GM23338 (cell line): ENCODE data around the gene SLC23A2. TPM values are rescaled to one million over a fixed set of nuclear protein-coding genes. Genes with fewer than 3 reads are reported as not detected.

Source experiments
- ATAC-seq: fragments of 200-7000 bp; cut with Tn5 transposase; 3 replicates; pipeline ENCODE4 v1.9.1; 2020
- DNase-seq: peaks from one replicate; pipeline ENCODE4 v3.0.0-alpha.2; 2015; ENCODE audit warnings: low spot score
- H2AFZ ChIP-seq: fragments of 200-600 bp; sonication (generic); 2 replicates; pipeline ENCODE4 v1.8.0; 2016; ENCODE audit warnings: antibody characterized with exemption, mild to moderate bottlenecking, moderate library complexity
- H3F3A ChIP-seq: fragments of 200-600 bp; sonication (generic); replicated peaks from 2 replicates; pipeline ENCODE4 v1.8.0; 2017; ENCODE audit warnings: antibody characterized with exemption, mixed run types, low read depth
- H3K27ac ChIP-seq: fragments of 200-600 bp; sonication (generic); 2 replicates; pipeline ENCODE4 v1.6.1; 2016; ENCODE audit warnings: low read depth
- H3K27me3 ChIP-seq: fragments of 200-600 bp; sonication (generic); 2 replicates; pipeline ENCODE4 v1.8.0; 2016; ENCODE audit warnings: mild to moderate bottlenecking, mixed run types, moderate library complexity; ENCODE audit not compliant: insufficient read depth
- H3K36me3 ChIP-seq: fragments of 200-600 bp; sonication (generic); 2 replicates; pipeline ENCODE4 v1.8.0; 2016; ENCODE audit warnings: mild to moderate bottlenecking; ENCODE audit not compliant: insufficient read depth
- H3K4me1 ChIP-seq: fragments of 200-600 bp; sonication (generic); 2 replicates; pipeline ENCODE4 v1.8.0; 2016; ENCODE audit warnings: mild to moderate bottlenecking, moderate library complexity; ENCODE audit not compliant: insufficient read depth
- H3K4me2 ChIP-seq: fragments of 200-600 bp; sonication (generic); 2 replicates; pipeline ENCODE4 v1.7.1; 2017; ENCODE audit warnings: mixed run types
- H3K4me3 ChIP-seq: fragments of 200-600 bp; sonication (generic); 2 replicates; pipeline ENCODE4 v1.6.1; 2016; ENCODE audit warnings: mixed run types
- H3K79me2 ChIP-seq: fragments of 200-600 bp; sonication (generic); replicated peaks from 2 replicates; pipeline ENCODE4 v1.8.0; 2017; ENCODE audit warnings: mild to moderate bottlenecking; ENCODE audit not compliant: insufficient read depth
- H3K9me2 ChIP-seq: fragments of 200-600 bp; sonication (generic); 2 replicates; pipeline ENCODE4 v1.8.0; 2017; ENCODE audit not compliant: insufficient read depth
- H4K20me1 ChIP-seq: fragments of 200-600 bp; sonication (generic); replicated peaks from 2 replicates; pipeline ENCODE4 v1.8.0; 2017; ENCODE audit warnings: mild to moderate bottlenecking; ENCODE audit not compliant: insufficient read depth
- H3K27ac Mint-ChIP-seq: 2 replicates; pipeline ENCODE4 v1.8.0; 2020; ENCODE audit warnings: inconsistent platforms, mild to moderate bottlenecking, moderate library complexity, mixed read lengths
- H3K27me3 Mint-ChIP-seq: 3 replicates; pipeline ENCODE4 v1.8.0; 2022; ENCODE audit warnings: low read depth, mild to moderate bottlenecking, moderate library complexity, mixed read lengths, inconsistent platforms; ENCODE audit not compliant: insufficient read depth, poor library complexity
- H3K36me3 Mint-ChIP-seq: 3 replicates; pipeline ENCODE4 v1.8.0; 2021; ENCODE audit warnings: low read depth, mild to moderate bottlenecking, inconsistent platforms, moderate library complexity, mixed read lengths
- H3K4me1 Mint-ChIP-seq: 3 replicates; pipeline ENCODE4 v1.8.0; 2020; ENCODE audit warnings: mild to moderate bottlenecking, inconsistent platforms, mixed read lengths
- H3K4me3 Mint-ChIP-seq: 3 replicates; pipeline ENCODE4 v1.8.0; 2021; ENCODE audit warnings: moderate library complexity, mild to moderate bottlenecking, inconsistent platforms, mixed read lengths
- H3K9me3 Mint-ChIP-seq: 3 replicates; pipeline ENCODE4 v1.8.0; 2020; ENCODE audit warnings: moderate library complexity, mild to moderate bottlenecking, inconsistent platforms, mixed read lengths
- CREB1 ChIP-seq: fragments of 250-450 bp; sonication (Bioruptor Pico); IDR thresholded peaks from 2 replicates; pipeline ENCODE4 v1.5.0; 2020; ENCODE audit warnings: low read depth, mild to moderate bottlenecking, moderate library complexity
- CTCF ChIP-seq, 2 experiments: fragments of 200-600 bp in 1 of 2; sonication (generic) in 1 of 2; conservative IDR thresholded peaks; 2 replicates each; pipeline versions ENCODE4 v1.5.1 to v1.6.1; 2016 to 2017; ENCODE audit warnings: antibody characterized with exemption in 2 of 2, low read depth in 2 of 2, mild to moderate bottlenecking in 2 of 2, moderate library complexity in 1 of 2
- ETS1 ChIP-seq: IDR thresholded peaks from 2 replicates; pipeline ENCODE4 v1.6.1; 2016; ENCODE audit warnings: antibody characterized with exemption
- EZH2 ChIP-seq: fragments of 200-600 bp; sonication (generic); IDR thresholded peaks from one replicate; pipeline ENCODE4 v1.8.0; 2017; ENCODE audit warnings: antibody characterized with exemption, mild to moderate bottlenecking, low read depth; ENCODE audit not compliant: unreplicated experiment
- EZH2phosphoT487 ChIP-seq: fragments of 200-600 bp; sonication (generic); IDR thresholded peaks from one replicate; pipeline ENCODE4 v1.8.1; 2018; ENCODE audit warnings: antibody characterized with exemption; ENCODE audit not compliant: unreplicated experiment
- NANOG ChIP-seq: IDR thresholded peaks from 2 replicates; pipeline ENCODE4 v1.6.1; 2016; ENCODE audit warnings: antibody characterized with exemption, borderline replicate concordance
- POLR2AphosphoS5 ChIP-seq: IDR thresholded peaks from 2 replicates; pipeline ENCODE4 v1.6.1; 2016; ENCODE audit warnings: antibody characterized with exemption, low read depth
- REST ChIP-seq: IDR thresholded peaks from one replicate; pipeline ENCODE4 v1.6.1; 2018; ENCODE audit warnings: antibody characterized with exemption; ENCODE audit not compliant: unreplicated experiment
- ZNF114 ChIP-seq: fragments of 250-450 bp; sonication (Bioruptor Pico); IDR thresholded peaks from 2 replicates; pipeline ENCODE4 v1.5.0; 2020; ENCODE audit warnings: mild to moderate bottlenecking, moderate library complexity
- ZNF331 ChIP-seq: fragments of 250-450 bp; sonication (Bioruptor Pico); IDR thresholded peaks from 2 replicates; pipeline ENCODE4 v1.5.0; 2020; ENCODE audit warnings: low read depth, mild to moderate bottlenecking, moderate library complexity
- polyA plus RNA-seq: library from polyadenylated mRNA; unstranded; fragments of >200 nt; fragmentation: Nextera tagmentation; extraction: Ambion mirVana; gene quantifications from 2 replicates; pipeline ENCODE4 v1.2.1, GENCODE V29; 2016
- total RNA-seq: library from RNA; depleted of rRNA; stranded (reverse); fragments of >200 nt; shearing (Covaris generic); gene quantifications from 2 replicates; pipeline ENCODE4 v1.2.3, GENCODE V29; 2014

The SLC23A2 gene
- total and polyA plus RNA-seq, 2 experiments from 2014 or later = 4.4 to 20.2 TPM

- TF ChIP-seq EZH2phosphoT487 (no peak), POLR2AphosphoS5 (no peak), EZH2 (no peak), NANOG (no peak), CREB1 (CRISPR knock-in tag) (no peak), ZNF331 (no peak), ETS1 (no peak), REST (no peak), ZNF114 (CRISPR knock-in tag) (no peak), CTCF (conservative IDR thresholded peaks at IDR 0.05; ENCODE audit: low read depth in 2 of 2) (no peak)
Observed at GRCh38 chr20:4962241-4962855, 39.0 kb downstream of the SLC23A2 start (continued).

- Histone ChIP-seq H3K27me3 (no peaks in the 10 kb centered on the region), H3K79me2 (no peaks in the 10 kb centered on the region), H2AFZ (no peak overlapping the region), H3K4me1 (no peaks in the 10 kb centered on the region), H3K4me3 (no peak overlapping the region), H3K27ac (no peak overlapping the region), H3K36me3 (no peaks in the 10 kb centered on the region), H3F3A (no peaks in the 10 kb centered on the region), H3K9me2 (no peaks in the 10 kb centered on the region), H3K4me2 (no peak overlapping the region), H4K20me1 (no peaks in the 10 kb centered on the region)
- no peak for TF ChIP-seq ETS1
- no peak for TF ChIP-seq EZH2phosphoT487
- TF ChIP-seq REST = no peak
- no peak for TF ChIP-seq NANOG
- Mint-ChIP-seq H3K27ac (no peak overlapping the region), H3K36me3 (no peaks in the 10 kb centered on the region), H3K27me3 (peaks cover 2% of the 10 kb centered on the region), H3K4me3 (no peak overlapping the region), H3K9me3 (no peaks in the 10 kb centered on the region), H3K4me1 (peaks cover 20% of the 10 kb centered on the region)
- ATAC-seq (no peak), DNase-seq (no peak)
Observed at GRCh38 chr20:4961746-4962145, 39.6 kb downstream of the SLC23A2 start.
